NCI-H2081 (cell line): ENCODE data around the gene TGFBI.
"Not testable (repeated sequence)": the region's sequence is repeated elsewhere in the genome, so short reads cannot be mapped to it uniquely, and the experiment has no call there.

Experiments
- DNase-seq, 2 experiments: peaks; one replicate each; lab custom pipeline; 2025; lab: John Stamatoyannopoulos, UW

TGFBI gene

DNA sequence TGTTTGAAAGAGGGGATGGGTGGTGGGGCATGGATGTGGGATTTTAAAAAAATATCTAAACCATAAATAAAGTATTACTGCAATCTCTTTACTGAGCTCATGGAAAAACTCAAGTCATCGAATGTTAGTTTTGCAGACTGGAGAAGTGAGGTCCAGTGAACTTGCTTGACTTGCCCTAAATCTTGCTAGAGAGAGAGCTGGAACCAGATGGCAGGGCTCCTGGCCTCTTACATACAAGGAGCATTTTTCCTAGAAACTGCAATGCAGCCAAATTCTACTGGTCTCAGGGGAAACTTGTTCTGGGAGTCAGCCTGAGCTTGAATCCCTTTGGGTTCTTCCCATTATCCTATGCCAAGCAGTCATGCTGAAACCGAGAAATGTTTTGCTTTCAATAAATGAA lies 2.9 kb upstream of the TGFBI start:
- no peak for DNase-seq

DNA sequence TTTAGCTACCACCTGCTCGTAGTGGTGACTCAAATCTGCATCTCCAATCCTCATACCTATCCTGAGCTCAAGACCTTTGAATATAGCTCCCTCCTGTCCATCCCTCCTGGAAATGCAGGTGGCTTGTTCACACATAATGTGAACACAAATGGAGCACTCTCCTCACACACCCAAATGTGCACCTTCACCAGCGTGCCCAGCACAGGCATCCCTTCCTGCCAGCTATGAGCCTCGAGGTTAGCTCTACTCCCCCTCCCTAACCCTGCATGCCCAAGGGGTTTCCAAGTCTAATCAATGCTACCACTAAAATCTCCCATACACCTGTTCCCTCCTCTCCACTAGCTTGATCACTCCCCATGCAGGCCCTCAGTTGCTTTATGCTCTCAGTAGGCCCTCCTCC lies 2.2 kb upstream of the TGFBI start:
- DNase-seq: no peak

DNA sequence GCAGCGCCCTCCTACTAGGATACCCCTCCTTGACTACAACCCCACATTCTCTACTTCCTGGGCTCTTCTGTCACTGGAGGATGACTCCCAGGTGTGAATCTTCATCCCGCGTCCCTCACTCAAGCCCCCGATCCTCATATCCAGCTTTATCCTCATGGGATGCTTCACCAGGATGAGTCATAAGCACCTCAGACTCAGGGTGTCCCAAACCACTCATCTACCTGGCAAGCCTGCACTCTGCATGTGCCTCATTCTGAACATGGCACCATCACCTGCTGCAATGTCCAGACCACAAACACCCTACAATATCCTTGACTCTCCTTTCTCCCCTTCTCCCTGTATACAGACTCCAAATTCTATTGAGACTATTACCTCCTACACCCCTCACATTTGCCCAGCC lies 1.5 kb upstream of the TGFBI start:
- no peak for DNase-seq

DNA sequence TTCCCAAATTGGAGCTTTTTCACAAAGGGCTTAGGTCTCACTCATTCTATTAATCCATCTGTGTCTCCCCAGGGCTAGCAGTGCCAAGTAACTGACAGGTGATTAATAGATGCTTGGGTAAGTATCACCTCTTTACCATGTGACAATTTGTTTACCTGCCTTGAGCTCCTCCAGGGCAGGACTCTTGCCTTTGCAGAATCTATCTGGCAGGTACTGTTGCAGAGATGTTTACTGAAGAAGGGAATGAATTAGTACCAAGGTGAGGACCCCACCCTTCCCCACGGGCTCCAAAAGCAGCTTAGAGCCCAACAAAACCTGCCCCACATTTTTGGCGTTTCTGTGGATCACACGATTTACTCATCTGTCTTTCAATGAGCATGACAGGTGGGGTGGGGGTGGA lies 698 bp upstream of the TGFBI start:
- DNase-seq: no peak

DNA sequence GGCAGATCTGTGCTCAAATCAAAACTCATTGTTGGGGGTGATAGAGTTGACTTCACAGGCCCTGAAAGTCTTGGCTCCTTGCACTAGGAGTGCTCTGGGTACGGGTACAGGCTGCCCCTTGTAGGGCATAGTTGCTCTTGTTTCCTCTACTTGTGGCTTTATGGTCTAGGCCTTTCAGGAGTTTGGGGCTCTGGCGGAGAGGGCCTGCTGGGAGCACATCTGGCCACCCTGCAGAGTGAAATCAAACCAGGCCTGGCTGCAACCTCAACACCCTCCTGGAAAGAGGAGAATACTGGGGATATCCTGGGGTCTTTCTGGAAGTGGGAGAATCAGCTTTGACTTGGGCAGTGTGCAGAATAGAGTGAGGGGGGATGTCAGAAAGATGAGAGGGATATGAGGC lies 1.5 kb downstream of the TGFBI start:
- no peak for DNase-seq

DNA sequence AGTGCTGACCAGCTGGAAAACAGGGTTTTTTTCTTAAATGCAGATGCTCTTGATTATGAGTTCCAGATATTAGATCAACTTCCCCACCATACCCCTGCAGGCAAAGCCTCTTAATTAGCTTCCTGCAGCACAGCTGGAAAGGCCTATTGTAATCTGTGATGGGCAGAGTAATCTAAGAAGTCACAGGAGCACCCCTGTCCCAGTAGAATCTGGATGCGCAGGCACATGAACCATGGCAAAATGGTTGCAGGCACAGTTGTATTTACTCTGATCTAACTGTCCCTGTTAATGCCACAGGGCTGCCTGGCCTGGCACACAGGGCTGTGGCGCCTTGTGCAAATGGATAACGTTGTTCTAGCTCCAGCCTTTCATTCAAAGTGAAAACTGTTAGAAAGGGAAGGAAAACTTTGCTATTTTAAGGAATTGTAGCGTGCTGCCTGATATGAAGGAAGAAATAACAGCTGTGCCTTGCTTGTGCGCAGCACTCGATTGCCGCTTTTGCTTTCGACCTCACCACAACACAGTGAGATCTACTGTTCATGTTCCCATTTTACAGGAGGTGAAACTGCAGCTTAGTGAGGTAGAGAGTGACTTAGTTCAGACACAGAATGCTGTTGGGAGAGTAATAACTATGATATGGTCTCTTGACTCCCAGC lies 2.3 kb downstream of the TGFBI start:
- DNase-seq: no peak

DNA sequence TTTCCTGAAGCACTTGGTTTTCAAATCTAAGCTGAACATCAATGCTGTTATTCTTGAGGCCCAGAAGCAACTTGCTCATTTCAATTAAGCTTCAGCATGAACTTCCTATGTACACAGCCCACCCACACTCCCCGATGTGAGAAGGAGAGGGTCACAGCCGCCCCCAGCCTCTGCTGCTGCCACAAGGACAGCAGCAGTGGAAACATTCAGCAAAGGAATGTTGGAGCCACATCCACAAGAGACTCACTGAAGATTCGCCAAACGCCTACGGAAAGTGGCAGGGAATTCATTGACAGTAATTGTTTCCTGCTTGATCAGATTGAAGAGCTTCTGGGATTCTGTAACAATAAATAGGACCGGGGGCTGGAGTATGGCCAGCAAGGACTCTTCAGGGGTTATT lies 2.9 kb downstream of the TGFBI start:
- no peak for DNase-seq

DNA sequence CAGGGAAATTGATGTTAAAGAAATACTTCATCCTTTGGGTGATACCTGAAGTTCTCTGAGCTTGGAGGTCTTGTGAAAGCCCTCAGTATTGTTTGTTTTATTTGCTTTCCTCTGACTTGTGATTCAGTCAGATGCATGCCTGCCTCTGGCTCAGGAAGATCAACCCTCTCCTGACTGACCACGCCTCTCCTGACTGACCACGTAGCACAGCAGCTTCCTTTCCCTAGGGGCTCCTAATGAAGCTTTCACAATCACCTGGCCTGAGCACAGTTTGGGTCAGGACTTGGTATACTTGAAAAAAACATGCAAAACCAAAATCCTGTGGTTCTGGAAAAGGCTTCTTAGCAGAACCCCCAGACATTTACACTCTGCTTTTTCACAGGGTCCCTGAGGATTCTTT lies 3.8 kb downstream of the TGFBI start:
- DNase-seq: no peak

DNA sequence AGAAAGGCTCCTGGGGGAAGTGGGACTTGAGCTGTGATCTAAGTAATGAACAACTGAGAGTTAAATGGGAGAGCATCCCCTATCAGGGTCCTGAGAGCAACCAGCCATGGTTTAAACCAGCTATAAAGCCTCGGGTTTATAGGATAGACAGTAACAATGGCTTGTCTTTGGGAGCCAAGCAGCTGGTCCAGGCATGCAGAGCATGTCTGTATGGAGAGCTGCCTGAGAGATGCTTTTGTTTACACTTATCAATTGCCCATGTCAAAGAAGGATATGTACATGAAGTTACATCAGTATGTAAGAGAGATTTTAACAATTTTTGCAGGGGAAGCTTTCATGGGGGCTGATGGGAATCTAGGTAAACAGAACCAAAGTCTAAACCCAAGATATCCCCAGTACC lies 4.4 kb downstream of the TGFBI start:
- DNase-seq: no peak

DNA sequence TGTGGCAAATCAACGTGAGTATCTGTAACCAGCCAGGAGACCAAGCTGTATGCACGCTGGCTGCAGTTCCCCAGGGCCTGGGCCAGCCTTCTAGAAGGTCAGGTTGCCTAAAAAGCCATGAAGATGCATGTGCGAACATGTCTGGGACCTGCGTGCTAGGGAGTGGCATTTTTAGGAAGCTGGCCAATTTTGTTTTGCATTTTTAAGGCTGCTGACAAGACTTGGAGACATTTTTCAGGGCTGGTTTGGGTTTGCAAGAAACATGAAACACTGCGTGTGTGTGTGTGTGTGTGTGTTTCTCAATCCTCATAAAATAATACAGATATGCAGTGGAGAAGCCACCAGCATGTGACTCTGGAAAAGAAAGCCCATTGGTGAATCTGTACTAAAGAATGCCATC lies 5.1 kb downstream of the TGFBI start:
- no peak for DNase-seq

DNA sequence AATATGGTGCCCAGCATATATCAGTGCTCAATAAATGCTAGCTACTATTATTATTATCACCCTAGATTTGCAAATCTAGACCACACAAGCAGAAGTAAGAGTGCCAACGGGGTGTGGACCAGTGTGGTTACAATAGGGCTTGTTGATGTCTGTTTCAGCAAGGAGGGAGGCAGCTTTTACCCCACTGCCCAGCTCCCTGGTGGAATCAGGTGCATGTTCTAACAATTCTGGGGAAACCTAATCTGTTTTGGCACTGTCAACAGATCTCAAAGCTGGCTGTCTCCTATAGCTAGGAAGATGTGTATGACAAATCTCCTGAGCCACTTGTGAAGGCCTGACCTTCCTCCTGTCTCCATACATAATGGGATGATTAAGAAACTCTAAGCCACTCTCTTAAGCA lies 5.7 kb downstream of the TGFBI start:
- DNase-seq: no peak

DNA sequence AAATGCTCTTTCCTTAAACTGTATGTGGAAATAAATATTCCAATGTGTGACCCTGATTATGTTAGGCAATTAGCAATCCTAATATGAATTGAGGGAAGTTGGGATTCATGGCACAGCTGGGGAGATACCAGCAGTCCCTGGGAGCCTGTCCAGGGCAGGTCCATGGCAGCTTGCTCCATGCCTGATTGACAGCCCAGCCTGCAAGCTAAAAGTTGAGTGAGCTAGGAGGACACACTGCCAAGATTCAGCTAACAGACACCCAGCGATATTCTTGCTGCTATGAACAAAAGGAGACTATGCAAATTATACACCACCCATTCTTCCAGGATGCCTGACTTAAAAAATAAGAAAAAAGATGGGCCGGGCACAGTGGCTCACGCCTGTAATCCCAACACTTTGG lies 6.2 kb downstream of the TGFBI start:
- DNase-seq: no peak

DNA sequence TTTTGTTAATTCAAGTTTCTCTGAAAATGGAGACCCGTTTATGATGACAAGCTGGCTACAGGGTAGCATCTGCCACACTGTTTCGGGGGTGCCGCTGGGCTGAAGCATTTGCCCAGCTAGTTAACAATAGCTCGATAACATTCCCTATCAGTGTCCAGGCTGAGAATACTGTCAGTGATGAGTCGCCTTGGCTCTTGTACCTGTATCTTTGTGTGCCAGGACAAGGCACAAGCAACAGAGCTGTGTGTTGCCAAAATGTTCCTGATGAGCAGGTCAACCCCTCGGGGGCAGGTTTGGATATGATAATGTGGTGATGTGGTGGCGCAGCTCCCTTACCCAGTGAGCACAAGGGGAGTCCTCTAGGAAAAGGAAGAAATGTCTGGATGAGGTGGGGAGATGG lies 7.0 kb downstream of the TGFBI start:
- no peak for DNase-seq

DNA sequence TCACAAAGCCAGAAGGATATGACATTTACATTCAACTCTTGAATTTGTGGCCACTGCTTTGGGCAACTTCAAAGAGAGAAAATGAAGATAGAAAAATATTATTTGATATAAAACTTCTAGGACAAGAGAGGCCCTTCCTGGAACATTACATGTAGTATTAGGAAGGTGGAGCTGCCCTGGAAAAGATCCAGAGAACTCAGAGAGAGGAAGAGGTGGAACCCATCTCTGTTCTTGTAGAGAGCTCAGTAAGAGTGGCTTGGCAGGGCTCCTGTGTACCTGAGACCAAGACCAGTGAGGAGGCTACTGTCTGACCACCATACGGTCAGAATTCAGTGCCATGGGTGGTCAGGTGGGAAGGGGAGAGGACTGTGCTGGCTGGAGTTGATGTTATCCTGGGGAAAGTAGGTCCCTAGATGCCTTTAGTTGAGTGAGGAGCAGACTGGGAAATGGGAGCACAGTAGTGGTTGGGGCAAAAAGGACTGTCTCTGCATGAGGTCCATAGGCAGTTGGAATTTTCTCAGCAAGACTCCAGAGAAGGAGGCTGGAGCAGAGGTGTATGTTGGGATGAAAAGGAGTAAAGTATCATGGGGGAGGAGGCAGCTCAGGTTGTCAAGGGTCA lies 7.6 kb downstream of the TGFBI start:
- DNase-seq: no peak

DNA sequence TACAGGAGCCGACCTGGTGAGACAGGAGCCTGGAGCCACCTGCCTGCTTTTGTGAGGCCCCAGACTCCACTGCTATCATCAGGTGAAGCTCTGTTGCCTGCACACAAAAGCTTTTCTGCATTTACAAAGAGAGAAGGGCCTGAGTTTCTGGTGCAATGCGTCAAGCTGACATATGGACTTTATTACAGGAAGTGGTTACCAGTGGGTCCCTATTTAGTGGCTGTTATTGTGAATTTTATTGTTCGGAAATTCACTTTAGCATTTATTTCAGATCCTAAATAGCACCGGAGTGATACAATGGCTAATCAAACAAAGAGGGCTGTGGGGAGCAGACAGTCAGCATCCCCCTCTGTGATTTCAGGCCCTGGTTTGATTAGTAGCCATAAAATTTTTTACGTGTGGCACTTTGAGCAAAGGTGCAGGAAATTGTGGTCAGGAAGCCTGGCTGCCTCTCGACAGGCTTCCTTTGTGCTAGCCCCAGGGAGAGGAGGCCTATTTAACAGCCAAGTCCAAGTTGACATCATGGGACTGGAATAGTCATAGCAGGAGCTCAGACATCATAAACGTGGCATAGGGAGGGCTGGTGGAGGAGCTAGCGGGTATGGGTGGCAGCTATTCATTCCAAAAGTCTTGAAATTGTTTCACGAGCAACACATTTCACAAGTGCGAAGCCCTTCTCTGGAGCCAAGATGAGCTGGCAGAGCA lies 8.4 kb downstream of the TGFBI start:
- DNase-seq: peak; percentile 74 to 93

DNA sequence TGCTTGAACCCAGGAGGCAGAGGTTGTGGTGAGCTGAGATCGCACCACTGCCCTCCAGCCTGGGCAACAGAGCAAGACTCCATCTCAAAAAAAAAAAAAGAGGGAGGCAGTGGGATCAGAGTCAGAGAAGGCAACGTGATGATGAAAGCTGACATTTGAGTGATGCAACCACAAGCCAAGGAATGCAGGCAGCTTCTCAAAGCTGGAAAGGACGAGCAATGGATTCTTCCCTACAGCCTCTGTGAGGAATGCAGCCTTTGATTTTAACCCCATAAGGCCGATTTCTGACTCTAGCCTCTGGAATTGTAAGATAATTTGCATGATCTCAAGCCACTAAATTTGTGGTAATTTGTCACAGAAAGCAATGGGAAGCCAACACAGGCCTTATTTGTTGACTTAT lies 9.8 kb downstream of the TGFBI start:
- no peak for DNase-seq

DNA sequence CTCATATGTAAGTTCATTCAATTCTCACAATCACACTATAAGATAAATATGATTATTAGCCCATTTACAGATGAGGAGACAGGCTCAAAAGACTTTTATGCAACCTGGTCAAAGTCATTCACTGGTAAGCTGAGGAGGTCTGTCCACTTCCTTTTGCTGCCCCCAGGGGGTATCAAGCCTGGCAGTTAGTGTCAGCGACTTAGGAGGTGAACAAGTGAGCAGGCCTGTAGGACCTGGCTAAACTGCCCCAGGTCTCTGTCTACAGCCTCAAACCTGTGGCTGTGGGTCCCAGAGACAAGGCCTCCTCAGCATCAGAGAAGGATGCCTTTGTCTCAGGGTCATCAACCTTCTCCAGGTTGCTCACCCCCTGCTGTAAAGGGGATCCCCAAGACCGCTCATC lies 10.4 kb downstream of the TGFBI start:
- no peak for DNase-seq

DNA sequence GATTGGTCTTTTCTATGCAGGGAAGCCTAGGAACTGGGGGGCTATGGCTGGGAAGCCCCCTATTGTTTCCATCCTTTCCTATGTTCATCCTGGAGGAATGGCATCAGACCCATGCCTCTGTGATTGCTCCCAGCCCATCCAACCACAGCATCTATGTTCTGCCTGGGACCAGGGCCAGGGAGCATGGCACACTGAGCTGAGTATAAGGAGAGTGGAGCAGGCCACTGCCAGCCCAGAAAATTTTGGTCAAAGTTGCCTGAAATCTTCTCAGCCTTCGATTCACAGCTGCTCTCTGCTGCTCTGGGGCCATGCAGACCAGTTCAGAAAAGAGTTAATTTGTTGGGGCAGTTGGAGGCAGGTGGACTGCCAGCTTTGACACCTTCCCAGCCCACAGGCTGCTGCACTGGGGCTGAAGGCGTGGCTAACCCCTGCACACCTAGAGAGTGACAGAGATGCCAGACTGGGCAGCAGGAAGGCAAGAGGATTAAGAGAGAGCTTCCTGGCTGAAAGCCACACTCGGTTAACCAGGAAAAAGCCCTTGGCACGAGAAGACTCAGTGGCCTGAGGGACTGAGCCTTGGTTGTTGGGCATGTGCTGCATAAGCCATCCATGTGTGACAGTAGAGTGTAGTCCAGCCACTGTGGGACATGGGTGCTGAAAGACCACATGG lies 12.1 kb downstream of the TGFBI start:
- DNase-seq: no peak

DNA sequence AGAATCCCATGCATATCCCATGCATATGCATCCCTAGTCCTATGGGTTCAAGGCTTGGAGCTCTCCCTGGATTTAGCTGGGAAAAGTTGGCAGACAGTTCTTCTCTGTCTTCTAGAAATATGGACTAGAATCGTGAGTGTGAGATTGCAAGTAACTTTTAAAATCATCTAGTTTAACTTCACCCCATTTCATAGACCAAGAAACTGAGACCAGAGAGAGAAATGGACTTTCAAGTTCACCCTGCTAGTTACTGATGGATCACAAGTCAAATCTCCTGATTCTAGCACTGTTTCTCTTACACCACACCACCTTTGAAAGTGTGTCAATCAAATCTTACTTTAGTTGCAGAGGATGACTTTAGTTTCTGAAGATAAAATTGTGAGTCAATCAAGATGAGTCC lies 13.4 kb downstream of the TGFBI start:
- DNase-seq: no peak

DNA sequence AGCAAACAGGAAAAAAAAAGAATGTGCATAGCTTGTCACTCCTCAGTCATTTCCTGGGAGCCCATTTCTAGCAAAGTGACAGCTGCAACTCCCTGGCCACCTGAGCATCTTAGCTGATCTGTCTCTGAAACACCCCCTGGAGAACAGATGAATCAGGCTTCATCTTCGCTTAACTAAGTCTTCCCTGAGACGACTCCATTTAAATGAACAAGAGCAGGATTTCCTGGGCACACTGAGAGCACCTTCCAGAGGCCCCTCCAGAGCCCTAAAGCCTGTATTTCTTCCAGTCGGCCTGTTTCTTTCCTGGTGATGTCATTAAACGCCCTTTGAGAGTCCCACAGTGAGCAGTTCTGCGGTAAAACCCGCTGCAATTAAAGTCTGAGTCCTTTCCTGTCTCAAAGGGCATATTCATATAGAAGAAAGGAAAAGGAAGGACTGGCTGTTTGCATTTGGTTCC lies 13.9 kb downstream of the TGFBI start:
- DNase-seq: no peak

DNA sequence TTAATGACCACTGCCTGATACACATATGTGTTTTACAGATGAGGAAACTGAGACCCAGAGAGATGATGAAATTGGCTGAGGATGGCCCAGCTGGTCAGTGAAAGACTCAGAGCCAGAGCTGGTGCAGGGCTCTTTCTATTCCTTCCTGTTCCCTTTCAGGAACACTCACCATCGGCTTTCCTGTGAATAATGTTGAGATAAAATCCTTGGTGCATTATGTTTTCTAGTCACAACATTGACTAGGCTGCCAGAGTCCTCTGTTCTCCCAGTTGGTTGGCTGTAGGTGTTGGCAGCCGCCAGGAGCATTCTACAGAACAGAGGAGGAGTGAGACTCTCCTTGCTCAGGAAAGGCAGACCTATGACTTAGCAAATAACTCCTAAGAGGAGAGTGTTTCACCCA lies 14.8 kb downstream of the TGFBI start:
- DNase-seq: no peak

DNA sequence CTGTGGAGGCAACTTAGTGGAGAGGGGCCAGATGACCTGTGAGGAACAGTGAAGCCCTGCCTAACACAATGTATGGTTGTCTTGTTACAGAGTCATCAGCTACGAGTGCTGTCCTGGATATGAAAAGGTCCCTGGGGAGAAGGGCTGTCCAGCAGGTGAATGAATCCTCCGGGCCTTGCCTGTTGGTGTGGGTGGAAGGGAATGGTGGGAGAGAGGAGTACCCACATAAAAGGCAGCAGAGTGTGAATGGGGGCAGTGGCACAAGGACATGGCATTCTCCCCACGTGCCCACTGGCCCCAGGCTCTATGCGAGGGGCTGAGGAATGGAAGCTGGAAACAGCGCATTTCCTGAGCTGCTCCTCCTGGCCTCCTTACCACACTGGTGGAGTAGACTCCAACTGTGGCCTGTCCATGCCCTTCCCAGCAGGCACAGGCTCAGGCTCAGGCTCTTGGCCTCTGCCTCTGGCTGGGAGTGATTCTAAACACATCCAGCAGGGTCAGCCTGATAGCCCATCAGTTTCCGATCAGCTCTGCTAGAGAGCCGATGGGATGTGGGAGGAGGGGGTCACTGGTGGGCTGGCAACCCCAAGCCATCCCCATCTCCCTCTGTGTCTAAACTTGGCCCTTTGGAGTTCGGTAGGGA lies 15.3 kb downstream of the TGFBI start:
- DNase-seq: no peak

DNA sequence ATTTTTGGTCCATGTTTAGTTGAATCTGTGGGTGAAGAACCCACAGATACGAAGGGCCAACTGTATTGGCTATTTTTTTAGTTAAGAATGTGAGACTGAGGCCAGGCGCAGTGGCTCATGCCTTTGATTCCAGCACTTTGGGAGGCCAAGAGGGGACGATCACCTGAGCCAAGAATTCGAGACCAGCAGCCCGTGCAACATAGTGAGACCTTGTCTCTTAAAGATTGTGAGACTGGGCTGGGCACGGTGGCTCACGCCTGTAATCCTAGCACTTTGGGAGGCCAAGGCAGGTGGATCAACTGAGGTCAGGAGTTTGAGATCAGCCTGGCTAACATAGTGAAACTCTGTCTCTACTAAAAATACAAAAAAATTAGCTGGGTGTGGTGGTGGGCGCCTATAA lies 16.2 kb downstream of the TGFBI start:
- not testable (repeated sequence) for DNase-seq
